ENCODE data around the gene ABCA1.

DNA sequence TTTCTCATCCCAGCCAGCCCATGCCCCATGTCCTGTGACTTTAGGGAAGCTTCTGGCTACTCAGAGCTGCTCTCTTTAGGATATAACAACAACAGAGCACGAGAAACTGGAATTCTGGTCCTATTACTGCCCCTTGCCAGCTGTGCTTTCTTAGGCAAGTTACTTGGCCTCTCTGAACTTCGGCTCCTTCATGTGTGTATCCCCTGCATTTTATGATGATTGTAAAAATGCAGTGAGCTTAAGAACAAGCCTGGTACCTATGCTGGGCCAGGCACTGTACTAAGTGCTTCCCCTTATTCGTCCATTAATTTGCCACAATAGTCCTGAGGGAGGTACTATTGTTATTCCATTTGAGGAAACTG is 54.5 kb downstream of the ABCA1 start:
- TF ChIP-seq, protein P1, sequence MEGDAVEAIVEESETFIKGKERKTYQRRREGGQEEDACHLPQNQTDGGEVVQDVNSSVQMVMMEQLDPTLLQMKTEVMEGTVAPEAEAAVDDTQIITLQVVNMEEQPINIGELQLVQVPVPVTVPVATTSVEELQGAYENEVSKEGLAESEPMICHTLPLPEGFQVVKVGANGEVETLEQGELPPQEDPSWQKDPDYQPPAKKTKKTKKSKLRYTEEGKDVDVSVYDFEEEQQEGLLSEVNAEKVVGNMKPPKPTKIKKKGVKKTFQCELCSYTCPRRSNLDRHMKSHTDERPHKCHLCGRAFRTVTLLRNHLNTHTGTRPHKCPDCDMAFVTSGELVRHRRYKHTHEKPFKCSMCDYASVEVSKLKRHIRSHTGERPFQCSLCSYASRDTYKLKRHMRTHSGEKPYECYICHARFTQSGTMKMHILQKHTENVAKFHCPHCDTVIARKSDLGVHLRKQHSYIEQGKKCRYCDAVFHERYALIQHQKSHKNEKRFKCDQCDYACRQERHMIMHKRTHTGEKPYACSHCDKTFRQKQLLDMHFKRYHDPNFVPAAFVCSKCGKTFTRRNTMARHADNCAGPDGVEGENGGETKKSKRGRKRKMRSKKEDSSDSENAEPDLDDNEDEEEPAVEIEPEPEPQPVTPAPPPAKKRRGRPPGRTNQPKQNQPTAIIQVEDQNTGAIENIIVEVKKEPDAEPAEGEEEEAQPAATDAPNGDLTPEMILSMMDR (IDR thresholded peaks at IDR 0.05 in 4 of 5, conservative IDR thresholded peaks at IDR 0.05 in 1 of 5), result no peak
- TF ChIP-seq POLR2A (IDR thresholded peaks at IDR 0.05), result no peak
